Lower leg skin (tissue), 4 donors: ENCODE results near the gene POU3F3. TPM values are rescaled to one million over a fixed set of nuclear protein-coding genes. Genes with fewer than 3 reads are reported as not detected.

Experiments
- DNase-seq, 2 donors: peaks; one replicate each; pipeline ENCODE4 v3.0.0-alpha.2; 2019; ENCODE audit warnings: low spot score in 2 of 2
- H3K4me3 ChIP-seq: fragments of 200-600 bp; sonication (generic); 2 replicates; pipeline ENCODE4 v1.5.1; 2017; ENCODE audit warnings: mild to moderate bottlenecking, low read depth; ENCODE audit not compliant: poor library complexity, severe bottlenecking
- POLR2A ChIP-seq, 2 donors: fragments of 450-650 bp; IDR thresholded peaks; one replicate each; pipeline ENCODE4 v1.6.1; 2016 to 2017; ENCODE audit warnings: antibody characterized with exemption in 2 of 2, mild to moderate bottlenecking in 1 of 2, moderate library complexity in 1 of 2
- WGBS, 2 donors: methylation state at CpG; one replicate each; pipeline ENCODE4 v1.1.5; 2018; 5-methylcytosine and 5-hydroxymethylcytosine counted together
- intact Hi-C: fragments of 100-400 bp; cut with DNase I; formaldehyde crosslinking; loops from one replicate; pipeline ENCODE4 v1.15.0; 2023; ENCODE audit warnings: low total_unique reads
- total RNA-seq, 4 donors: library from RNA; depleted of rRNA; stranded (reverse); fragments of >200 nt; gene quantifications; one replicate each; pipeline ENCODE4 v1.1.0, GENCODE V29; 2016
- TF ChIP-seq, protein P1 (sequence below), 3 donors: fragments of 450-650 bp; IDR thresholded peaks; one replicate each; pipeline ENCODE4 v1.5.1; 2016; ENCODE audit warnings: antibody characterized with exemption in 3 of 3, mild to moderate bottlenecking in 3 of 3, moderate library complexity in 2 of 3

The POU3F3 gene
- total RNA-seq, 4 donors from 2014 or later: 0.84 to 3.5 (median 2.1) TPM

DNA sequence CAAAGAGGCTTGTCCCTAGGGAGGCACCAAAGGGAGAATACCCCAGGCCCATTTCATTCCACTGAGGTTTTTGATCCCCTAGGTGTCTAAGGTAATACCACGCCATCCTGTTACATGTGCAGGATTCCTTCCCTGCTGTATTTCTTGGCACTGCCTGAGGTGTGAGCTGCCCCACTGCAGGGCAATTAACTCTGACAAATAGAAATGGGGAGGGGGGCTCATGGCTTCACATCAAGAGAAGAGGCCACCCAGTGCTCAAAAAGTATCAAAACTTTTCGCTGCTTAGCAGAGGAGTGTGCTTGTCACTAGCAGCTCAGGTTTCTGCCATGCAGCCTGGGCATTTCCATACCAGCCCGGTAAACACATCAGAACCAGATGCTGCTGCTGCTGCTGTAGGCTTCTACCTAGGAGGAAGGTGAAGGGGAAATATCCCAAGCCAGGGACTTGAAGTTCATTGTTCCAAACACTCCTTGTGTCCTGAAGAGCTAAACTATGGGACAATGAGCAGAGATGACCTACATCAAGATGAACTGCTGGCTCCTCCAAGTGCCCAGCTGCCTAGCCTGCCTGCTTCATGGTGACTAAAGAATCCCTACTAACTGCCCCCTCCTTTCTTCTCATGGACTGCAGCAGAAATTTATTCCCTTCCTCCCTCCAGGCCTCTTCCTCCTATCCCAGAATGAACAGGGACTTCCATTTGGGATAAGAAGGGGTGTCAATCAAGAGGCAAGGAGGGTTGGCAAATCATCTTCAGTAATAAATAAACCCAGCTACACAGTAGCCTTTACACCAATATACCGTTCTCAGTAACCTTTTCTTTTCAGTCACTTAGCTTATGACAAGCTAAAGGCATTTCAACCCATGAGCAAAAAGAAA, 16.4 kb downstream of the POU3F3 start:
- TF ChIP-seq, protein P1, sequence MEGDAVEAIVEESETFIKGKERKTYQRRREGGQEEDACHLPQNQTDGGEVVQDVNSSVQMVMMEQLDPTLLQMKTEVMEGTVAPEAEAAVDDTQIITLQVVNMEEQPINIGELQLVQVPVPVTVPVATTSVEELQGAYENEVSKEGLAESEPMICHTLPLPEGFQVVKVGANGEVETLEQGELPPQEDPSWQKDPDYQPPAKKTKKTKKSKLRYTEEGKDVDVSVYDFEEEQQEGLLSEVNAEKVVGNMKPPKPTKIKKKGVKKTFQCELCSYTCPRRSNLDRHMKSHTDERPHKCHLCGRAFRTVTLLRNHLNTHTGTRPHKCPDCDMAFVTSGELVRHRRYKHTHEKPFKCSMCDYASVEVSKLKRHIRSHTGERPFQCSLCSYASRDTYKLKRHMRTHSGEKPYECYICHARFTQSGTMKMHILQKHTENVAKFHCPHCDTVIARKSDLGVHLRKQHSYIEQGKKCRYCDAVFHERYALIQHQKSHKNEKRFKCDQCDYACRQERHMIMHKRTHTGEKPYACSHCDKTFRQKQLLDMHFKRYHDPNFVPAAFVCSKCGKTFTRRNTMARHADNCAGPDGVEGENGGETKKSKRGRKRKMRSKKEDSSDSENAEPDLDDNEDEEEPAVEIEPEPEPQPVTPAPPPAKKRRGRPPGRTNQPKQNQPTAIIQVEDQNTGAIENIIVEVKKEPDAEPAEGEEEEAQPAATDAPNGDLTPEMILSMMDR (IDR thresholded peaks at IDR 0.05): no peak
- no peak for TF ChIP-seq POLR2A (IDR thresholded peaks at IDR 0.05)
- H3K4me3 ChIP-seq: no peak overlapping the region
- 50 to 54% methylated on average over 4 of the region's 4 CpGs for WGBS, 2 donors
- DNase-seq: no peak
- intact Hi-C loops: no loop called here

DNA sequence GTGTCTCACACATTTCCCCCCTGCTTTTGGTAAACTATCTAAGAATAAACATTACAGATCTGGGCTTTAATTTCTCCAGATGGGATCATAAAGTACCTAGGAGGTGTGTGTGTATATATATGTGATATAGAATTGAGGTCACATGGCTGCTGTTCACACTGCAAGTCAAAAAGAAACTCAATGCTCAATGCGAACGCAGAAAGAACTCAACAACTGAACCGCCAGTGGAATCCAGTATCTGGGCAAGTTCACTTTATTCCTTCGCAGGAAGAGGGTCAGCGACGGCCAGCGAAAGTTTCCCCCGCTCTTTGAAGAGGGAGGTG, 17.7 kb downstream of the POU3F3 start:
- intact Hi-C loops: no loop called here
- 5 to 7% methylated on average over 8 of the region's 8 CpGs for WGBS, 2 donors

DNA sequence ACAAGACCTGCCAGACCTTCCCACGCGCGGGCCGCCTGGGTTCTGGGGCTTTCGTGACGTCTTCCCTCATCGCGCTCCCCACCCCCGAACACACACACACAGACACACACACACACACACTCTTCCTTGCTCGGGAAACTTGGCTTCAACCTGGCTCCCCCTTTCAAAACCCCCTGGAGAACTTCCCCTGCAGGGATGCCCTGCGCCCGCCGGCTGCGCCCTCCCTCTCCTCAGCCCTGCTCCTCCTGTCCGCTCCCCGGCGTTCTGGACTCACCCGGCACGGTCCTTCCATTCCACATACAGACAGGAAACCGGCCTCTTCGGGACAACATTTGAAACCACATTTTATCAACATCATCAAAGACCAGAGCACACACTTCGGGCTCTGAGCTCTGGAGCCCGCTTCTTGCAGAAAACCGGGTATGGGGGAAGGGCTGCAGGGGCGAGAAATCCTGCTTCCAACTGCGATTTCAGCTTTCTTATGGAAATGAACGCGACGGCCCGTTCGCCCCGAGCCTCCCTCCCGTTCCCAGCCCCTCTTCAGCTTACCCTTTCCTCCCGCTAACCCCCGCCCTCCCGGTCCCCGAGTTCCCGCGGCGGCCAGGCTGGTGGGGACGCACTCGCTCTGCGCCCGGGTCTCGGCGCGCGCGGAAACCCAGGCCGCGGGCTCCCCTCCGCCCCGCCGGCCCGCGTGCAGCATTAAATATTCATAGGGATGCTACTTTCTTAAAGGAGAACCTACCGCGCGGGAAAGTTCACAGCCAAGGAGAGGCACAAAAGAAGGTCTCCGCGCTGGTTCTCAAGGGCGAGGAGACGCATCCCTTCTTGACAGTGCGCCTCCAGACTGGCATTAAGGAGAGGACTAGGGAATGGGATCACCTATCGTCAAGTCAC, 18.3 kb downstream of the POU3F3 start:
- no peak for DNase-seq
- WGBS, 2 donors: 2% methylated on average over 54 to 65 of the region's 65 CpGs
- no peak for TF ChIP-seq POLR2A (IDR thresholded peaks at IDR 0.05)
- TF ChIP-seq, protein P1 (IDR thresholded peaks at IDR 0.05): no peak
- intact Hi-C loops: no loop called here
- H3K4me3 ChIP-seq: no peak overlapping the region

More for the DNA sequence above, 17.7 kb downstream of the POU3F3 start:
- TF ChIP-seq POLR2A (IDR thresholded peaks at IDR 0.05): no peak
- TF ChIP-seq, protein P1 (IDR thresholded peaks at IDR 0.05): no peak
- no peak overlapping the region for H3K4me3 ChIP-seq
- DNase-seq: no peak

DNA sequence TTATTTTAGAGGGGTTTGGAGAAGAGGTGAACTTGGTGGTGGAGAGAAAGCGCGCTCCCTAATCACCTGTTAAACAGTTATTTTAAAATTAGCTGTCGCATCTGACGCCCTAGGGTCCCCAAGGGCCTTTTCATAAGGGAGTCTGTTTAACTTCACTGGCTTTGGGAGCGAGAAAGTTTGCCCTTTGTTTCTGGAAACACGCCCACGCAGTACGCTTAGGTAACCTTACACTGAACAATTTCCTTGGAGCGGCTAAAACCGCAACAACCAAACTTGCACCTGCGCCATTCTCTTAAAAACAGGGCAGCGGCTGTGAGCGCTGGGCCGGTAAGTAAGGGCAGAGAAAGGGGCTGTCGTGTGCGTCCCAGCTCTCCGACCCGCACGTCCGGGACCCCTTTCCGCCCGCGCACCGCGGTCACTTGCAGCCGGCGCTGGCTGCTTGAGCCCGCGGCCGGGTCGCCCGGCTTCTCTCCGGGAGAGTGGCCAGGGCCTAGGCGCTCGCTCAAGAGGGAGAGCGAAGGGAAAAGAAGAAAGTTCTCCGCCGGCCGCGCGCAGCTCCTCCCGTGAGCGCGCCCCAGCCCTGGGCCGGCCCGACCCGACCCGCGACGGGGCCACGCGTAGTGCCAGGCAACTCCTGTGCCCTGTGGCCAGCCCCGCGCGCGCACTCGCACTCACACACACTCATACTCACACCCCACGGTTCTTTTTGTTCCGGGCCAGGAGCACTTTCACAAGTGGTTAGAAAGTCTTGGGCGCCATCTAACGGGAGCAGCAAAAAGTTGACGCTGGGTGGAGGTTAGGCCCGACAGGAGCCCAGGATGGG, 19.2 kb downstream of the POU3F3 start:
- 0 to 1% methylated on average over 39 to 48 of the region's 63 CpGs for WGBS, 2 donors
- peak in 1 of 2 donors; percentile 52 for DNase-seq
- TF ChIP-seq POLR2A (IDR thresholded peaks at IDR 0.05): no peak
- TF ChIP-seq, protein P1 (IDR thresholded peaks at IDR 0.05): no peak
- intact Hi-C loops: no loop called here
- H3K4me3 ChIP-seq: peak overlapping the region; percentile 29

DNA sequence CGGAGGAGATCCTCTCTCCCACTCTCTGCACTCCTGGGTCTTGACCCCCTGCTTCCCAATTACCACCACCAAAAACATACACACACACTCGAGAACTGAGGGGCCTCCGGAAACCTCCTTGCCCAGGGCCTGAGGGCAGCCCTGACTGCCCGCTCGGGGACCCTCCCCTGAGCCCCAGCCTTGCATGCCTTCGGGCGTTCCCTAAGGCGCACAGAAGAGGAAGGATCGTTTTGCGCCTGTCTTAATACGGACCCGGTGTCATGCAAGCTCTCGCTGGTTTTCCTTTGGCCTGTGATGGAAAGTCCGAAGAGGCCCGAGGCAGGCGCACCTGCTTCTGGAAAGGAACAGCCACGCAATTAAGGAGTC, 19.8 kb downstream of the POU3F3 start:
- DNase-seq: no peak
- WGBS, 2 donors: 19 to 34% methylated on average over 16 to 17 of the region's 17 CpGs
- H3K4me3 ChIP-seq: no peak overlapping the region
- no peak for TF ChIP-seq POLR2A (IDR thresholded peaks at IDR 0.05)
- TF ChIP-seq, protein P1 (IDR thresholded peaks at IDR 0.05): no peak
- intact Hi-C loops: no loop called here
